Neural cell (in vitro differentiated cells): ENCODE results near the gene WNT3A. TPM values are rescaled to one million over a fixed set of nuclear protein-coding genes. Genes with fewer than 3 reads are reported as not detected.

Source experiments
- H2AFZ ChIP-seq: fragments of 200-600, 300-800 bp; sonication (generic), shearing (Covaris generic); 2 replicates; pipeline ENCODE4 v1.6.0; 2014; ENCODE audit warnings: low read depth, mild to moderate bottlenecking, antibody characterized with exemption, low read length, moderate library complexity
- H3F3A ChIP-seq: fragments of 200-600 bp; shearing (Covaris generic); 2 replicates; pipeline ENCODE4 v1.6.1; 2016; ENCODE audit warnings: mild to moderate bottlenecking, moderate library complexity, mixed read lengths, antibody characterized with exemption, low read length; ENCODE audit not compliant: insufficient read depth, poor library complexity, severe bottlenecking
- H3K27ac ChIP-seq: fragments of 200-600, 300-800 bp; sonication (generic), shearing (Covaris generic); 2 replicates; pipeline ENCODE4 v1.5.1; 2014; ENCODE audit warnings: mild to moderate bottlenecking, low read length, moderate library complexity
- H3K27me3 ChIP-seq: fragments of 300-800, 200-600 bp; sonication (generic), shearing (Covaris generic); 2 replicates; pipeline ENCODE4 v1.6.0; 2014; ENCODE audit warnings: mild to moderate bottlenecking, low read depth, low read length, moderate library complexity; ENCODE audit not compliant: insufficient read depth
- H3K36me3 ChIP-seq: fragments of 300-800, 200-600 bp; sonication (generic), shearing (Covaris generic); 2 replicates; pipeline ENCODE4 v1.5.1; 2014; ENCODE audit warnings: mild to moderate bottlenecking, antibody characterized with exemption, low read length, moderate library complexity; ENCODE audit not compliant: insufficient read depth
- H3K4me2 ChIP-seq: fragments of 300-800, 200-600 bp; sonication (generic), shearing (Covaris generic); 2 replicates; pipeline ENCODE4 v1.6.0; 2014; ENCODE audit warnings: mild to moderate bottlenecking, low read length
- H3K4me3 ChIP-seq: fragments of 300-800, 200-600 bp; sonication (generic), shearing (Covaris generic); 2 replicates; pipeline ENCODE4 v1.5.1; 2014; ENCODE audit warnings: mild to moderate bottlenecking, low read length, moderate library complexity
- H3K79me2 ChIP-seq: fragments of 200-600 bp; shearing (Covaris generic); replicated peaks from 2 replicates; pipeline ENCODE4 v1.6.0; 2014; ENCODE audit warnings: mild to moderate bottlenecking, low read length, moderate library complexity; ENCODE audit not compliant: insufficient read depth
- H3K9ac ChIP-seq: fragments of 300-800, 200-600 bp; sonication (generic), shearing (Covaris generic); 2 replicates; pipeline ENCODE4 v1.6.1; 2016; ENCODE audit warnings: mild to moderate bottlenecking, low read length, mixed read lengths
- H3K9me2 ChIP-seq: fragments of 200-600 bp; shearing (Covaris generic); 2 replicates; pipeline ENCODE4 v1.6.1; 2016; ENCODE audit warnings: mild to moderate bottlenecking, low read length, mixed read lengths; ENCODE audit not compliant: insufficient read depth
- H3K9me3 ChIP-seq: fragments of 200-600, 300-800 bp; sonication (generic), shearing (Covaris generic); 2 replicates; pipeline ENCODE4 v1.6.1; 2016; ENCODE audit warnings: mild to moderate bottlenecking, mixed run types, low read length, moderate library complexity, mixed read lengths
- H4K20me1 ChIP-seq: fragments of 200-600 bp; shearing (Covaris generic); 2 replicates; pipeline ENCODE4 v1.6.1; 2016; ENCODE audit warnings: mild to moderate bottlenecking, mixed run types; ENCODE audit not compliant: insufficient read depth
- EP300 ChIP-seq: fragments of 450-650 bp; conservative IDR thresholded peaks from 2 replicates; pipeline ENCODE4 v1.6.1; 2014; ENCODE audit warnings: antibody characterized with exemption, mild to moderate bottlenecking, moderate library complexity; ENCODE audit not compliant: poor library complexity, severe bottlenecking
- EZH2 ChIP-seq: fragments of 200-600, 300-800 bp; shearing (Covaris generic), sonication (generic); IDR thresholded peaks from 2 replicates; pipeline ENCODE4 v1.6.1; 2014; ENCODE audit warnings: antibody characterized with exemption, low read length, borderline replicate concordance, mild to moderate bottlenecking; ENCODE audit not compliant: insufficient read depth, poor library complexity, severe bottlenecking
- MXI1 ChIP-seq: fragments of 450-650 bp; conservative IDR thresholded peaks from 2 replicates; pipeline ENCODE4 v1.6.1; 2014; ENCODE audit warnings: antibody characterized with exemption, mild to moderate bottlenecking; ENCODE audit not compliant: poor library complexity, severe bottlenecking
- POLR2AphosphoS5 ChIP-seq: IDR thresholded peaks from 2 replicates; pipeline ENCODE4 v1.6.1; 2012
- RAD21 ChIP-seq: fragments of 450-650 bp; conservative IDR thresholded peaks from 2 replicates; pipeline ENCODE4 v1.6.1; 2014; ENCODE audit warnings: antibody characterized with exemption, mild to moderate bottlenecking, moderate library complexity
- SMC3 ChIP-seq: fragments of 450-650 bp; conservative IDR thresholded peaks from 2 replicates; pipeline ENCODE4 v1.6.1; 2014; ENCODE audit warnings: antibody characterized with exemption, mild to moderate bottlenecking, moderate library complexity; ENCODE audit not compliant: poor library complexity
- TAF1 ChIP-seq: IDR thresholded peaks from 2 replicates; pipeline ENCODE4 v1.6.1; 2012; ENCODE audit warnings: low read depth
- polyA plus RNA-seq: library from polyadenylated mRNA; depleted of rRNA; stranded (reverse); fragments of >200 nt; gene quantifications from 2 replicates; pipeline ENCODE4 v1.2.3, GENCODE V29; 2014
- TF ChIP-seq, protein P1 (sequence below): fragments of 450-650 bp; IDR thresholded peaks from 2 replicates; pipeline ENCODE4 v1.5.1; 2014; ENCODE audit warnings: antibody characterized with exemption, mild to moderate bottlenecking, moderate library complexity; ENCODE audit not compliant: poor library complexity, severe bottlenecking
- TF ChIP-seq, protein P2 (sequence below): IDR thresholded peaks from 2 replicates; pipeline ENCODE4 v1.6.1; 2012; ENCODE audit warnings: borderline replicate concordance

Gene WNT3A
- polyA plus RNA-seq, 1 donor from 2014 or later: 0.14 TPM

DNA sequence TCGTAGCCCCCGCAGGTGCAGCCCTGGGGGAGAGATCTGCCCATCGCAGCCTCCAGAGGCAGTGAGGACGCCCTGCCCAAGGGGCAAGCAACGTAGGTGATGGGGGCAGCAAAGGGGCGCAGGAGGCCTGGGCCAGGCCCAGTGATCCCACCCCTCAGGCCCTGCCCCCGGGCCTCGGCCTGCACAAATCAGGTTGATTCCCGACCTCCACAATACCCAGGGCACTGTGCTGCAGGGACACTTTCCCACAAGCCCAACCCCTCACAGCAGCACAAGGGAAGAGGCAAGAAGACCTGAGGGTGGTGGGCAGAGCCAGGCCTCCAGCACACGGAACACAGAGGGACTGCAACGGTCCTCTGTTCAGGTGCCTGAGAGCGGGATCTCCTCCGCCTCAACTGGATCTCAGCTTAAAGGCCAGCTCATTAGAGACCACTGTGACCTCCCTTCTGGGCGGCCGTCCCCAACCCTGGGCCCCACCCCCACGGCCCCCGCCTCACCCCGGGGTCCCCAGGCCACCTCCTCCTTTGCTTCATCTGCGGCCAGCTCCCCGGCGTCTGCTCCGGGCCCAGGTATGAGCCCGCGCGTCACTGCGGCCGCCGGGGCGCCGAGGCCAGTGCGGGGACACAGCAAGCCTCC lies 74.9 kb downstream of the WNT3A start:
- no peaks in the 10 kb centered on the region for H3F3A ChIP-seq
- H2AFZ ChIP-seq: peak overlapping the region; percentile 87
- peaks cover 37% of the 10 kb centered on the region for H3K79me2 ChIP-seq
- H3K4me3 ChIP-seq: peak overlapping the region; percentile 99
- no peaks in the 10 kb centered on the region for H3K9me3 ChIP-seq
- H3K27ac ChIP-seq: no peak overlapping the region
- H3K4me2 ChIP-seq: peak overlapping the region; percentile 78
- H3K27me3 ChIP-seq: no peaks in the 10 kb centered on the region
- H3K9me2 ChIP-seq: no peaks in the 10 kb centered on the region
- H3K9ac ChIP-seq: peak overlapping the region; percentile 74
- no peak for TF ChIP-seq EZH2
- TF ChIP-seq SMC3: no peak
- TF ChIP-seq EP300: no peak
- TF ChIP-seq, protein P1, sequence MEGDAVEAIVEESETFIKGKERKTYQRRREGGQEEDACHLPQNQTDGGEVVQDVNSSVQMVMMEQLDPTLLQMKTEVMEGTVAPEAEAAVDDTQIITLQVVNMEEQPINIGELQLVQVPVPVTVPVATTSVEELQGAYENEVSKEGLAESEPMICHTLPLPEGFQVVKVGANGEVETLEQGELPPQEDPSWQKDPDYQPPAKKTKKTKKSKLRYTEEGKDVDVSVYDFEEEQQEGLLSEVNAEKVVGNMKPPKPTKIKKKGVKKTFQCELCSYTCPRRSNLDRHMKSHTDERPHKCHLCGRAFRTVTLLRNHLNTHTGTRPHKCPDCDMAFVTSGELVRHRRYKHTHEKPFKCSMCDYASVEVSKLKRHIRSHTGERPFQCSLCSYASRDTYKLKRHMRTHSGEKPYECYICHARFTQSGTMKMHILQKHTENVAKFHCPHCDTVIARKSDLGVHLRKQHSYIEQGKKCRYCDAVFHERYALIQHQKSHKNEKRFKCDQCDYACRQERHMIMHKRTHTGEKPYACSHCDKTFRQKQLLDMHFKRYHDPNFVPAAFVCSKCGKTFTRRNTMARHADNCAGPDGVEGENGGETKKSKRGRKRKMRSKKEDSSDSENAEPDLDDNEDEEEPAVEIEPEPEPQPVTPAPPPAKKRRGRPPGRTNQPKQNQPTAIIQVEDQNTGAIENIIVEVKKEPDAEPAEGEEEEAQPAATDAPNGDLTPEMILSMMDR: no peak
- TF ChIP-seq RAD21: no peak
- TF ChIP-seq MXI1: no peak
- TF ChIP-seq POLR2AphosphoS5: no peak
- TF ChIP-seq TAF1: no peak
- TF ChIP-seq, protein P2, sequence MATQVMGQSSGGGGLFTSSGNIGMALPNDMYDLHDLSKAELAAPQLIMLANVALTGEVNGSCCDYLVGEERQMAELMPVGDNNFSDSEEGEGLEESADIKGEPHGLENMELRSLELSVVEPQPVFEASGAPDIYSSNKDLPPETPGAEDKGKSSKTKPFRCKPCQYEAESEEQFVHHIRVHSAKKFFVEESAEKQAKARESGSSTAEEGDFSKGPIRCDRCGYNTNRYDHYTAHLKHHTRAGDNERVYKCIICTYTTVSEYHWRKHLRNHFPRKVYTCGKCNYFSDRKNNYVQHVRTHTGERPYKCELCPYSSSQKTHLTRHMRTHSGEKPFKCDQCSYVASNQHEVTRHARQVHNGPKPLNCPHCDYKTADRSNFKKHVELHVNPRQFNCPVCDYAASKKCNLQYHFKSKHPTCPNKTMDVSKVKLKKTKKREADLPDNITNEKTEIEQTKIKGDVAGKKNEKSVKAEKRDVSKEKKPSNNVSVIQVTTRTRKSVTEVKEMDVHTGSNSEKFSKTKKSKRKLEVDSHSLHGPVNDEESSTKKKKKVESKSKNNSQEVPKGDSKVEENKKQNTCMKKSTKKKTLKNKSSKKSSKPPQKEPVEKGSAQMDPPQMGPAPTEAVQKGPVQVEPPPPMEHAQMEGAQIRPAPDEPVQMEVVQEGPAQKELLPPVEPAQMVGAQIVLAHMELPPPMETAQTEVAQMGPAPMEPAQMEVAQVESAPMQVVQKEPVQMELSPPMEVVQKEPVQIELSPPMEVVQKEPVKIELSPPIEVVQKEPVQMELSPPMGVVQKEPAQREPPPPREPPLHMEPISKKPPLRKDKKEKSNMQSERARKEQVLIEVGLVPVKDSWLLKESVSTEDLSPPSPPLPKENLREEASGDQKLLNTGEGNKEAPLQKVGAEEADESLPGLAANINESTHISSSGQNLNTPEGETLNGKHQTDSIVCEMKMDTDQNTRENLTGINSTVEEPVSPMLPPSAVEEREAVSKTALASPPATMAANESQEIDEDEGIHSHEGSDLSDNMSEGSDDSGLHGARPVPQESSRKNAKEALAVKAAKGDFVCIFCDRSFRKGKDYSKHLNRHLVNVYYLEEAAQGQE: no peak
- H3K36me3 ChIP-seq: no peaks in the 10 kb centered on the region
- peaks cover 11% of the 10 kb centered on the region for H4K20me1 ChIP-seq

DNA sequence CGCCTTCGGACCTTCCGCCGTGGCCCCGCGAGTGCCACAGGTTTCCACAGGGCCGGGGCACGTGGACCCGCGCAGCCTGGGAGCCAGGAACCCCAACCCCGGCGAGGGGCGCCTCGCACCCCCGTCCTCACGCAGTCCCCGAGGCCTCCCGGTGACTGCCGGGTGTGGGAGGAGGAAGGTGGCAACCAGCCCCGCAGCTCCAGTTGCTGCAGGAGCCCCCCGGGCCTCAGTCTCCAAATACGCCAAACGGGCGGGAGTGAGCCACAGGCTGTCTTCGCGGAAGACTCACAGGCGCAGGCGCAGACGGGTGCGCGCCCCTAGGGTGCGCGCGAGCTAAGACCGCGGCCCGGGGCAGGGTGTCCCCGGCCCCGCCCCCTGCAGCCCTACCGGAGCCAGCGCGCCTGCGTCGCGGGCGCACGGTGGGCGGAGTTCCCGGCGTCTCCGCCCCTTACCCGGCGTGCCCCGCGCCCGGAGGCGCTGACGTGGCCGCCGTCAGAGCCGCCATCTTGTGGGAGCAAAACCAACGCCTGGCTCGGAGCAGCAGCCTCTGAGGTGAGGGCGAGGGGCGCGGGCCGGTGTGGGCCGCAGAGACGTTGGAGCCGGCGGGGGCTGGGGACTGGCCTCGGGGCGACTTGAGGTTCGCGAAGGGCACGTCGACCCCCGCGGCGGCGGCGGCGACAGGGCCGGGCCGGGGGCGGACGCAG lies 75.6 kb downstream of the WNT3A start, which contains the start of gene ARF1:
TSS of gene ARF1 (plus strand) at position 495 of the 704 bp plus-strand sequence. CDS start 14,407 bp downstream, outside the sequence.
- Histone ChIP-seq H4K20me1 (peaks cover 11% of the 10 kb centered on the region), H3K79me2 (peaks cover 44% of the 10 kb centered on the region)

More for the DNA sequence above, 75.6 kb downstream of the WNT3A start, which contains the start of gene ARF1:
- Histone ChIP-seq H3K9ac (peak within 1 kb of the TSS; percentile 96), H3K27me3 (no peaks in the 10 kb centered on the region), H3K4me3 (peak within 1 kb of the TSS; percentile 99), H3K27ac (peak within 1 kb of the TSS; percentile 87), H3K9me2 (no peaks in the 10 kb centered on the region), H2AFZ (peak within 1 kb of the TSS; percentile 87), H3F3A (no peaks in the 10 kb centered on the region), H3K4me2 (peak within 1 kb of the TSS; percentile 89), H3K36me3 (no peaks in the 10 kb centered on the region), H3K9me3 (no peaks in the 10 kb centered on the region)
- TF ChIP-seq, protein P1: peak; percentile 29
- TF ChIP-seq EZH2: no peak
- peak; percentile 99 for TF ChIP-seq POLR2AphosphoS5
- peak; percentile 89 for TF ChIP-seq TAF1
- no peak for TF ChIP-seq EP300
- TF ChIP-seq SMC3: peak; percentile 26
- TF ChIP-seq RAD21: no peak
- TF ChIP-seq MXI1: peak; percentile 68
- TF ChIP-seq, protein P2: peak; percentile 68
